Renal cortex interstitium (tissue), 15 donors: Measurements from ENCODE around the gene NR5A1. TPM values are rescaled to one million over a fixed set of nuclear protein-coding genes. Genes with fewer than 3 reads are reported as not detected.

Experiments
- DNase-seq, 11 donors: peaks; one replicate each; pipeline ENCODE4 v3.0.0-alpha.2; 2013; ENCODE audit warnings: low read depth in 9 of 11, low spot score in 4 of 11; ENCODE audit errors: extremely low read depth in 1 of 11
- long read RNA-seq, 16 experiments: transcript quantifications; one replicate each; lab custom pipeline, GENCODE V29; 2026
- polyA plus RNA-seq, 3 donors: library from polyadenylated mRNA; unstranded; fragments of 120-200 nt; gene quantifications; one replicate each; pipeline ENCODE4 v1.2.1, GENCODE V29; 2013; ENCODE audit not compliant: insufficient read length in 3 of 3

The NR5A1 gene
- under 1 TPM; 0.06 to 0.11 (median 0.11) TPM for polyA plus RNA-seq
- long read RNA-seq, donor 1 = 0 reads
- long read RNA-seq, donor 2, partial matches to known transcripts = 0 of 1 reads
- long read RNA-seq, donor 2, other reads (novel, unspliced or antisense) = 0 of 1 reads
- long read RNA-seq, donor 3 = 0 reads
- long read RNA-seq, donor 4 = 0 reads
- long read RNA-seq, donor 5 = 0 reads
- long read RNA-seq, donor 6 = 0 reads
- long read RNA-seq, donor 7 = 0 reads
- long read RNA-seq, donor 8 = 0 reads
- long read RNA-seq, donor 9 = 0 reads
- long read RNA-seq, donor 10 = 0 reads
- long read RNA-seq, donor 11 = 0 reads
- long read RNA-seq, donor 12 = 0 reads
- long read RNA-seq, donor 13 = 0 reads
- long read RNA-seq, donor 14 = 0 reads
- long read RNA-seq, donor 15 = 0 reads
- long read RNA-seq, donor 16 = 0 reads

DNA sequence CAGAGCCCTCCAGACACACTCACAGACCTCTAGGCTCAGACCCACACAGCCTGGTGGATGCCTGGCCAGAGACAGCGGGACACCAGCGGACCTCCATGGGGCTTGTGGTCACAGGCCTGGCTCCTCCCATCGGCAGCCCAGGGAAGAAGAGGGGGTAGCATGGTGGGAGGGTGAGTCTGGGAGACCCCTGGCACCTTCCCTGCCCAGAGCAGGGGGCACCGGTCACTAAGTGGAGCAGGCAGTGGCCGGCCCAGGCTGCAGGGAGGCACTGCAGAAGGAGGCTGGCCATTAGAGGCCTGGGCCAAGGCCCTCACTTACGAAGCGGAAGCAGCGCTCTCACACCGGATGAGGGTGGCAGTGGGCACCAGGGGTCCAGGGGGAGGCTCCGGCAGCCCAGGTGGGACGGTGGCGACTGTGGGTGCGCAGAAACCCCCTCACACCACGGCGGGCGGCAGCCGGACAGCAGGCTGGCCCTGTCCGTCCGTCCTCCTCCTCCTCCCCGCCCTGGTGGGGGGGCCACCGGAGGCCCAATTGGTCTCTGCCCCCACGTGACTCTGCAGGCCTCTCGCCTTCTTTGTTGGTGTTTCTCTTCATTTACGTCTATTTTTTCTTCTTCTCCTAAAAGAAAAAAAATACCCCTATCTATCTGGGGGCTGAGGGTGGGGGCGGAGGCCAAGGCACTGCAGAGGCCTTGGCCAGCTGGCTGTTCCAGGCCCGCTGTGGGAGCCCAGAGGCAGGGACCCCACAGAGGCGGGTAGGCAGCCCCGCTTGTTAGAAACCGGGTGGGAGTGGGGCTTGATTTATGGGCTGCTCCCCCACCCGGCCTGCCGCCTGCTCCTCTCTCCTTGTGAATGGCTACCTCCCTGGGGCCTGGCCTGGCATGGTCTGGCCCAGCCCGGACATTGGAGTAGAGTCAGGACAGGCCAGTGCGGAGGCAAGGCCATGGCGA, at the start of gene NR5A1:
NR5A1 (minus strand) TSS at position 469 of the 949 bp plus-strand sequence. CDS start 4,004 bp downstream, outside the sequence.
- DNase-seq = no peak

- DNase-seq = no peak
These were observed 47.8 kb upstream of the NR5A1 start for GRCh38 chr9:124555043-124555442.

GRCh38 chr9:124553738-124554137, 46.5 kb upstream of the NR5A1 start:
- no peak for DNase-seq

- DNase-seq = no peak
These were observed 45.0 kb upstream of the NR5A1 start for GRCh38 chr9:124552273-124552605.

DNA sequence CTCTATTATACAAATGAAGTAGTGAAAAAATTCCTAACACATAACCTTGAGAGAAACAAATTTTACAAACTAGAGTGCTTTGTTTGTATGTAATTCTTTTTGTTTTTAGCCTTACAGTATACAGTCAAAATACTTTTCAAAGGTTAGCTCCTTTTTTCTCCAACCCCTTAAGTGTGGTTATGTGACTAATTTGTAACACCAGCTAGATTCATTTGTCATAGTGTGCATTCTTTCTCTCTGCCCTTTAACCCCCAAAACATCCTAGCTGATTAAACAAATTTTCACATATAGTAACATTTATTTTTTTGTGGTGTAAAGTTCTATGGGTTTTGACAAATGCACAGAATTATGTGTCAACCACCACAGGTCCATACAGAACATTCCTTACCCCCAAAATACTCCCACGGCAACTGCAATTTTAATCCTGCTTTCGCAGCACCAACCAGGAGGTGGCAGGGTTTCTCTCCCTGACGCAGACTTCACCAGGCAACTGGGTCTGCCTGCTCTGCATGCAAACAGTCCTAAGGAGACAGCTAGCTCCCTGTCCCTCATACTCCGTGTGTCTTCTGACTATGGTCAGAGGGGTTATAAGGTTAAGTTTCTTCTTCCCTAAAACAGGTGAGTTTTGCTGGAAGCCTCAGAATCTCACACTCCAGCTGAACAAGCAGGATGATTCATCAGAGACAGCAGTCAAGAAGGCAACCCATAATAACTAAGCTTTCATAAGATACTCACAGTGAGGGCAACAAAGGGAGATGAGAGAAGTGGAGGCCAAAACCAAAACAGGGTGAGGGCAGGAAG, 44.5 kb upstream of the NR5A1 start:
- peak in 9 of 11 donors; percentile 13 to 36 (median 30) for DNase-seq

DNA sequence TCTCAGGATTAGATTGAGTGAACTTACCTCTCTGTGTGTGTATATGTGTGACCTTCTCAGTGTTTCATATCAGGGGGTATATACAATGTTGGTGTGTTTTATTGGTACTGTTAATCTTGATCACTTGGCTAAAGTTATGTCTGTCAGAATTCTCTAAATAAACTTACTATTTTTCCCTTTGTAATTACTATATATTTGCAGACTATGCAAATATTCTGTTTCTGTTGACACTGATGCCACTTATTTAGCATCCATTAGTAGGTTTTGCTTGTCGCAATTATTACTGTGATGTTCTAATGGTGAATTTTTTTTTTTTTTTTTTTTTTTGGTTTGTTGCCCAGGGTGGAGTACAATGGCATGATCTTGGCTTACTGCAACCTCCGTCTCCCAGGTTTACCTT, 42.9 kb upstream of the NR5A1 start:
- DNase-seq = no peak

DNA sequence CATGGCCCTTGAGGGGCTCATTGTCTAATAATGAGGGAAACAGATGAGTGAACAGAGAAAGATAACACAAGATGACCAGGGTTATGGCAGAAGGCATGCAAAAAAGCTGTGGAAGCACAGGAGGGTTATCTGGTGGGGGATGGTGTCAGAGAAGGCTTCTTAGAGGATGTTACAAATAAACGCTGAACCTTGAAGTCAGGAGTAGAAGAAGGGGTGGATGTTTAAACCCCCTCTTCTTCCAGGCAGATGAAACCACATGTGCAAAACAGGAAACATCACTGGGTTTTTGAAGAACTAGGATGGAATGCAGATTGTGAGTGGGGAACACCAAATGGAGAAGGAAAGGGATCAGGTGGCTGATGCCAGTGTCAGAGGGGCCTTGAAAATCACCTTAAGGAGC, 41.8 kb upstream of the NR5A1 start:
- no peak for DNase-seq

DNA sequence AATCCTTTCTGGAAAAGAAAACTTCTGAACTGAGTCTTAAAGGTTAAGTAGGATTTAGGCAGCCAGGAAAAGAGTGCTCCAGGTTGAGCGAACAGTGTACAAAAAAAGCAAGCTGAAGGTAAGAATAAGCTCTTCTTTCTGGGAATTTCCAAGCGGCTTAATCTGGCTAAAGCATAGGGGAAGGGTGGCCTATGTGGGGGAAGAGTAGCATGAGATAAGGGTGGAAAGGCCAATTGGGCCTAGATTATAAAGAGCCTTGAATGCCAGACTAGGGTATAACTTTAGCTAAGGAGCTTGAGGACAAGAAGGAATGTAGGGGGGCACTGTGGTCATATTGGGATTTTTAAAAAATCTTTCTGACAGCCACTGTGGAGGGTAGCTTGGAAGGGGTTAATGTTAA, 37.3 kb upstream of the NR5A1 start:
- no peak for DNase-seq

DNA sequence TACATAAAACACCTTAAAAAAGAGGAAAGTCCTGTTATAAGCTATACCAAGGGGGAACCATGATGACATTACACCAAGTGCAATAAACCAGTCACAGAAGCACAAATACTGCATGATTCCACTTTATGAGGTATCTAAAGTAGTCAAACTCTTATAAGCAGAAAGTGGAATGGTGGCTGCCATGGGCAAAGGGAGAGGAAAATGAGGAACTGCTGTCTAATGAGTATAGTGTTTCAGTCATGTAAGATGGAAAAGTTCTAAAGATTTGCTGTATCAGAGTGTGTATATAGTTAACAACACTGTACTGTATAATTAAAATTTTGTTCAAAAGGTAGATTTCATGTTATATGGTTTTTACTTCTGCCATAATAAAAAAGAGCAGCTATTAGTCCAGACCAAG, 34.6 kb upstream of the NR5A1 start:
- no peak for DNase-seq

GRCh38 chr9:124537926-124538325, 30.7 kb upstream of the NR5A1 start:
- DNase-seq = no peak

GRCh38 chr9:124535846-124536245, 28.6 kb upstream of the NR5A1 start:
- DNase-seq = no peak

- no peak for DNase-seq
These were observed 25.7 kb upstream of the NR5A1 start for GRCh38 chr9:124532897-124533296.

- no peak for DNase-seq
These were observed 23.9 kb upstream of the NR5A1 start for GRCh38 chr9:124531115-124531514.

DNA sequence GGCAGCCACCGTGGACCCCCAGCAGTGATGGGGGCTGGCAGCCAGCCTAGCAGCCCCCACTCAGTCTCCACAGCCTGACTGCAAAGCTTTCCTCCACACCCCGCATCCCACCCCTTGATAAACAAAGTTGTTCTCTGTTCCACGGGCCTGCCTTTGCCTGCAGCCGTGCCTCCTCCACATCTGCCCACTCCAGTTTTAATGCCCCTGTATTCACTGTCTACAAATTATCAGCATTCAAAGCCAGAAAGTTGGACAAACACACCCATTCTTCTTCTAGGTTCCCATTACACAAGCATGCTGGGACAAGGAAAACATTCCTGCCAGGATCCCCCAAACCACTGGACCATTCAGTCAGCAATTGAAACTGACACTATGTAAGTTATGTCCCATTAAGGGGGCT, 23.0 kb upstream of the NR5A1 start:
- DNase-seq = no peak

- DNase-seq = no peak
These were observed 20.6 kb upstream of the NR5A1 start for GRCh38 chr9:124527781-124528180.

GRCh38 chr9:124526174-124526573, 19.0 kb upstream of the NR5A1 start:
- DNase-seq = no peak

- DNase-seq = no peak
These were observed 15.2 kb upstream of the NR5A1 start for GRCh38 chr9:124522121-124523098.

DNA sequence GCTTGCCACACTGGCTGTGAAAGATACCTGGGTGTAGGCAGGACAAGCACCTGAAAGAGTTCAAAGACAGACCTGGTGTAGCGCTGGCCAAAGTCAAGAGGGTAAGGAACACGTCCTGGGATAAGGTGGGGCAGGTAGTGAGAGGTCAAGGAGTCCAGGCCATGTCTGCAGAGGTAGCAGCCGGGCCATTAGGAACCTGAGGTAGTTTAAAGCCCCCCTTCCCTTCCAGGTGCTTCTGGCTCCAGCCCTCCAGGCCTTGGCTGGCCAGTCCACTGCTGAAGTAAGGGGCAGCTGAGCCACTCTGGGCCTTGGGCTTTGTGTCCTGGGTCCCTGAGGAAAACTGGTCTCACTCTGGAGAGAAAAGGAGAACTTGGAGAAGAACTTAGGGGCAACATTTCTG, 13.9 kb upstream of the NR5A1 start:
- DNase-seq = no peak
